Endothelial cell of umbilical vein (primary cell): Measurements from ENCODE around the gene CD276. TPM values are rescaled to one million over a fixed set of nuclear protein-coding genes. Genes with fewer than 3 reads are reported as not detected.

ENCODE experiments used
- BruUV-seq: library from RNA; stranded (reverse); fragments of 400-500 nt; replicated peaks from 2 replicates; lab custom pipeline; 2021; lab: Mats Ljungman, UMichigan
- CTCF ChIA-PET: fragments of 300-600, 350-600 bp; sonication (Branson Sonifier 250); formaldehyde crosslinking; loops from one replicate; lab custom pipeline; 2021; ENCODE audit warnings: antibody characterized with exemption, inconsistent platforms; lab: Charles Lee
- POLR2A ChIA-PET: fragments of 300-600, 350-600 bp; sonication (Branson Sonifier 250); formaldehyde crosslinking; loops from one replicate; lab custom pipeline; 2021; ENCODE audit warnings: antibody characterized with exemption, inconsistent platforms; lab: Charles Lee
- DNase-seq: peaks from one replicate; pipeline ENCODE4 v3.0.0-alpha.2; 2011; ENCODE audit warnings: low read depth, low spot score
- FAIRE-seq: peaks from 2 replicates; lab custom pipeline; 2011; peaks lifted over from hg19 to GRCh38; lab: Jason Lieb, UNC
- H2AFZ ChIP-seq: 2 replicates; pipeline ENCODE4 v1.6.0; 2012; ENCODE audit warnings: low read depth, low read length, control low read depth, inconsistent platforms
- H3K27ac ChIP-seq: 2 replicates; pipeline ENCODE4 v1.5.1; 2011; ENCODE audit warnings: low read depth, mild to moderate bottlenecking, control low read depth, low read length, moderate library complexity; ENCODE audit not compliant: insufficient read depth
- H3K27me3 ChIP-seq, 2 experiments: 2 replicates each; pipeline versions ENCODE4 v1.6.0 to v1.6.1; 2011; ENCODE audit warnings: low read length in 2 of 2, mixed read lengths in 1 of 2; ENCODE audit not compliant: control insufficient read depth in 2 of 2, insufficient read depth in 2 of 2
- H3K36me3 ChIP-seq, 2 experiments: 2 replicates in 1 of 2; 3 replicates in 1 of 2; pipeline ENCODE4 v1.5.1; 2011; ENCODE audit warnings: low read length in 2 of 2, mild to moderate bottlenecking in 1 of 2, moderate library complexity in 1 of 2; ENCODE audit not compliant: control insufficient read depth in 2 of 2, insufficient read depth in 2 of 2; ENCODE audit errors: extremely low read depth in 1 of 2
- H3K4me1 ChIP-seq: 3 replicates; pipeline ENCODE4 v1.5.1; 2011; ENCODE audit warnings: mild to moderate bottlenecking, low read length; ENCODE audit not compliant: control insufficient read depth, insufficient read depth; ENCODE audit errors: extremely low read depth
- H3K4me2 ChIP-seq: 2 replicates; pipeline ENCODE4 v1.6.1; 2011; ENCODE audit warnings: low read length, control low read depth, mixed read lengths; ENCODE audit not compliant: insufficient read depth
- H3K4me3 ChIP-seq, 3 experiments: fragments of 200-600 bp in 1 of 3; sonication (generic), shearing (Covaris generic) in 1 of 3; replicated peaks in 1 of 3; 2 replicates each; pipeline ENCODE4 v1.5.1; 2011 to 2016; ENCODE audit warnings: control low read depth in 3 of 3, low read length in 3 of 3, mild to moderate bottlenecking in 2 of 3, inconsistent platforms in 1 of 3, low read depth in 1 of 3, moderate library complexity in 1 of 3; ENCODE audit not compliant: insufficient read depth in 1 of 3
- H3K79me2 ChIP-seq: 2 replicates; pipeline ENCODE4 v1.6.0; 2012; ENCODE audit warnings: low read length, inconsistent platforms; ENCODE audit not compliant: control insufficient read depth, insufficient read depth
- H3K9ac ChIP-seq: replicated peaks from 2 replicates; pipeline ENCODE3; 2011; ENCODE audit warnings: low read length, control low read depth; ENCODE audit not compliant: insufficient read depth; ENCODE audit errors: extremely low read depth
- H3K9me1 ChIP-seq: replicated peaks from 3 replicates; pipeline ENCODE4 v1.6.0; 2011; ENCODE audit warnings: mild to moderate bottlenecking, low read length; ENCODE audit not compliant: control insufficient read depth, insufficient read depth; ENCODE audit errors: extremely low read depth
- H3K9me3 ChIP-seq: replicated peaks from 2 replicates; pipeline ENCODE4 v1.5.1; 2012; ENCODE audit warnings: low read length, inconsistent platforms; ENCODE audit not compliant: control insufficient read depth, insufficient read depth
- H4K20me1 ChIP-seq: replicated peaks from 2 replicates; pipeline ENCODE3; 2011; ENCODE audit warnings: mild to moderate bottlenecking, low read length; ENCODE audit not compliant: control insufficient read depth, insufficient read depth; ENCODE audit errors: extremely low read depth
- CTCF ChIP-seq, 2 donors: IDR thresholded peaks; 1 replicate in 1 of 2; 2 replicates in 1 of 2; pipeline ENCODE4 v1.5.1; 2011; ENCODE audit warnings: low read length in 2 of 2, mild to moderate bottlenecking in 2 of 2, moderate library complexity in 2 of 2, control low read depth in 1 of 2, inconsistent platforms in 1 of 2, low read depth in 1 of 2; ENCODE audit not compliant: insufficient read depth in 1 of 2; ENCODE audit errors: extremely low read depth in 1 of 2
- EZH2 ChIP-seq: IDR thresholded peaks from 2 replicates; pipeline ENCODE4 v1.6.1; 2012; ENCODE audit warnings: borderline replicate concordance, low read depth, mild to moderate bottlenecking, moderate library complexity, low read length, inconsistent platforms; ENCODE audit not compliant: severe bottlenecking
- FOS ChIP-seq: IDR thresholded peaks from 2 replicates; pipeline ENCODE4 v1.6.1; 2011; ENCODE audit warnings: mild to moderate bottlenecking, low read length, moderate library complexity, borderline replicate concordance; ENCODE audit not compliant: insufficient read depth
- GATA2 ChIP-seq: IDR thresholded peaks from 2 replicates; pipeline ENCODE4 v1.7.0; 2011; ENCODE audit warnings: low read depth, mild to moderate bottlenecking, moderate library complexity, mixed read lengths, low read length; ENCODE audit not compliant: insufficient read length, insufficient read depth
- JUN ChIP-seq: IDR thresholded peaks from 2 replicates; pipeline ENCODE4 v1.6.1; 2011; ENCODE audit warnings: borderline replicate concordance, low read depth; ENCODE audit not compliant: insufficient read length, insufficient read depth
- MAX ChIP-seq: IDR thresholded peaks from 2 replicates; pipeline ENCODE4 v1.6.1; 2011; ENCODE audit not compliant: insufficient read depth, insufficient read length
- MYC ChIP-seq: IDR thresholded peaks from one replicate; pipeline ENCODE4 v1.6.1; 2011; ENCODE audit warnings: mild to moderate bottlenecking, low read depth, low read length
- POLR2A ChIP-seq: IDR thresholded peaks from 2 replicates; pipeline ENCODE4 v1.6.1; 2012; ENCODE audit warnings: low read depth, mild to moderate bottlenecking, control low read depth, low read length
- POLR2AphosphoS5 ChIP-seq: IDR thresholded peaks from 2 replicates; pipeline ENCODE4 v1.6.1; 2012; ENCODE audit warnings: low read depth, mild to moderate bottlenecking, control low read depth, low read length, moderate library complexity; ENCODE audit not compliant: insufficient read depth
- dilution Hi-C: fragments of 300-500 bp; cut with MboI; formaldehyde crosslinking; loops from one replicate; pipeline ENCODE4 v1.15.0; 2019; ENCODE audit warnings: low sequenced_read_pairs; ENCODE audit not compliant: extremely low pct_ligation_motif_present
- intact Hi-C: fragments of 100-400 bp; cut with micrococcal nuclease; formaldehyde crosslinking; loops from one replicate; pipeline ENCODE4 v1.10.0; 2022
- polyA plus RNA-seq, 4 experiments: library from polyadenylated mRNA; depleted of rRNA in 3 of 4; stranded (reverse) in 3 of 4; unstranded in 1 of 4; fragments of >200 nt; gene quantifications; 2 replicates each; pipeline versions ENCODE4 v1.2.1 to v1.2.3, GENCODE V29; 2011 to 2012; ENCODE audit warnings: missing spikeins in 1 of 4
- total RNA-seq: library from RNA; stranded (reverse); gene quantifications from 2 replicates; pipeline ENCODE4 v1.2.3, GENCODE V29; 2021

CD276 gene
- total and polyA plus RNA-seq, 2 donors (not counting 3 experiments of a cell fraction or from before 2014, with no cell fraction given), result 73.6 to 85.7 TPM

GRCh38 chr15:73677733-73678132 is 6.5 kb upstream of the CD276 start:
- Histone ChIP-seq H3K27me3 (peaks cover 10 to 26% of the 10 kb centered on the region in 2 experiments), H3K27ac (no peak overlapping the region), H3K4me2 (no peak overlapping the region), H3K79me2 (no peaks in the 10 kb centered on the region), H3K9me1 (no peaks in the 10 kb centered on the region), H4K20me1 (no peaks in the 10 kb centered on the region), H2AFZ (no peak overlapping the region), H3K36me3 (no peaks in the 10 kb centered on the region), H3K9ac (no peak overlapping the region), H3K4me1 (no peaks in the 10 kb centered on the region), H3K4me3 (no peak overlapping the region), H3K9me3 (no peaks in the 10 kb centered on the region)
- FAIRE-seq (no peak), DNase-seq (no peak)
- dilution Hi-C loops (no loop called here), intact Hi-C loops (loop anchor here (1.0 to 2.0 kb wide), 2 partner anchors 23 to 41 kb away; no protein-coding TSS in a partner anchor)
- TF ChIP-seq POLR2A (no peak), MAX (no peak), EZH2 (no peak), GATA2 (no peak), FOS (no peak), POLR2AphosphoS5 (no peak), JUN (no peak), MYC (no peak), CTCF (IDR thresholded peaks at IDR 0.05; ENCODE audit: extremely low read depth in 1 of 2, insufficient read depth in 1 of 2, low read depth in 1 of 2, low read length in 2 of 2) (no peak)
- no TSS peak for BruUV-seq
- ChIA-PET POLR2A (no interaction called here), CTCF (interaction anchor here (0.8 to 10.8 kb wide), 23 partner anchors 9 to 372 kb away, joined by 3 to 368 read pairs (median 5); partner anchors contain the start of gene NPTN)
